OCI-LY7 (cell line): ENCODE results near the gene TEX48. TPM values are rescaled to one million over a fixed set of nuclear protein-coding genes. Genes with fewer than 3 reads are reported as not detected.

Experiments used
- BruUV-seq: library from RNA; stranded (reverse); fragments of 400-500 nt; replicated peaks from 2 replicates; lab custom pipeline; 2021; lab: Mats Ljungman, UMichigan
- CTCF ChIA-PET: fragments of 300-600 bp; sonication (Branson Sonifier 250); formaldehyde crosslinking; loops from one replicate; lab custom pipeline; 2022; ENCODE audit warnings: antibody characterized with exemption; ENCODE audit not compliant: unreplicated experiment; lab: Charles Lee
- POLR2A ChIA-PET: fragments of 300-600 bp; sonication (Branson Sonifier 250); formaldehyde crosslinking; loops from one replicate; lab custom pipeline; 2022; ENCODE audit warnings: antibody characterized with exemption; lab: Charles Lee
- DNase-seq: peaks from one replicate; pipeline ENCODE4 v3.0.0-alpha.2; 2015; ENCODE audit warnings: low spot score
- H2AFZ ChIP-seq: fragments of 200-600 bp; sonication (generic), shearing (Covaris generic); 2 replicates; pipeline ENCODE4 v1.6.1; 2014; ENCODE audit warnings: mild to moderate bottlenecking, antibody characterized with exemption, low read length, moderate library complexity
- H3K27ac ChIP-seq: fragments of 200-600 bp; sonication (generic); 2 replicates; pipeline ENCODE4 v1.5.1; 2014; ENCODE audit warnings: mixed run types, low read depth, mild to moderate bottlenecking, moderate library complexity, low read length, inconsistent platforms; ENCODE audit not compliant: poor library complexity, severe bottlenecking
- H3K36me3 ChIP-seq: fragments of 200-600 bp; sonication (generic); 2 replicates; pipeline ENCODE4 v1.6.1; 2014; ENCODE audit warnings: mild to moderate bottlenecking, antibody characterized with exemption, low read length, moderate library complexity, mixed read lengths; ENCODE audit not compliant: insufficient read depth
- H3K4me1 ChIP-seq: fragments of 200-600 bp; sonication (generic); 2 replicates; pipeline ENCODE4 v1.5.1; 2014; ENCODE audit warnings: mild to moderate bottlenecking, low read length; ENCODE audit not compliant: insufficient read depth, poor library complexity, severe bottlenecking
- H3K4me2 ChIP-seq: fragments of 200-600 bp; sonication (generic); 2 replicates; pipeline ENCODE4 v1.6.1; 2014; ENCODE audit warnings: mild to moderate bottlenecking, low read length
- H3K4me3 ChIP-seq: fragments of 200-600 bp; sonication (generic); 2 replicates; pipeline ENCODE4 v1.5.1; 2014; ENCODE audit warnings: mild to moderate bottlenecking, low read depth, low read length; ENCODE audit not compliant: poor library complexity, severe bottlenecking
- H3K79me2 ChIP-seq: fragments of 200-600 bp; sonication (generic); 2 replicates; pipeline ENCODE4 v1.6.1; 2016; ENCODE audit warnings: low read depth, mild to moderate bottlenecking, low read length, moderate library complexity, mixed read lengths; ENCODE audit not compliant: insufficient read depth
- H3K9me2 ChIP-seq: fragments of 200-600 bp; sonication (generic); 2 replicates; pipeline ENCODE4 v1.6.1; 2016; ENCODE audit warnings: mild to moderate bottlenecking, low read length, mixed read lengths; ENCODE audit not compliant: insufficient read depth
- H3K9me3 ChIP-seq: fragments of 200-600 bp; sonication (generic); 2 replicates; pipeline ENCODE4 v1.6.1; 2014; ENCODE audit warnings: mild to moderate bottlenecking, mixed run types, low read length, mixed read lengths
- H4K20me1 ChIP-seq: fragments of 200-600 bp; sonication (generic); 2 replicates; pipeline ENCODE4 v1.6.1; 2014; ENCODE audit warnings: mild to moderate bottlenecking, antibody characterized with exemption, low read length, moderate library complexity, mixed read lengths; ENCODE audit not compliant: insufficient read depth
- EZH2phosphoT487 ChIP-seq: fragments of 200-600 bp; sonication (generic); IDR thresholded peaks from 2 replicates; pipeline ENCODE4 v1.6.1; 2018; ENCODE audit warnings: low read depth, borderline replicate concordance, mild to moderate bottlenecking, mixed run types, antibody characterized with exemption, low read length, moderate library complexity, mixed read lengths
- intact Hi-C: fragments of 100-400 bp; cut with micrococcal nuclease; formaldehyde crosslinking; loops from one replicate; pipeline ENCODE4 v1.10.0; 2022; ENCODE audit not compliant: unreplicated experiment
- total RNA-seq, 2 experiments: library from RNA; depleted of rRNA in 1 of 2; stranded (reverse); fragments of >200 nt in 1 of 2; shearing (Covaris generic) in 1 of 2; gene quantifications; 2 replicates each; pipeline ENCODE4 v1.2.3, GENCODE V29; 2014 to 2022
- TF ChIP-seq, protein P1 (sequence below): fragments of 200-600 bp; sonication (generic); conservative IDR thresholded peaks from 2 replicates; pipeline ENCODE4 v1.5.1; 2014; ENCODE audit warnings: mild to moderate bottlenecking, antibody characterized with exemption, low read length, moderate library complexity, mixed read lengths

The TEX48 gene
- total RNA-seq, 2 experiments from 2014 or later: not detected

DNA sequence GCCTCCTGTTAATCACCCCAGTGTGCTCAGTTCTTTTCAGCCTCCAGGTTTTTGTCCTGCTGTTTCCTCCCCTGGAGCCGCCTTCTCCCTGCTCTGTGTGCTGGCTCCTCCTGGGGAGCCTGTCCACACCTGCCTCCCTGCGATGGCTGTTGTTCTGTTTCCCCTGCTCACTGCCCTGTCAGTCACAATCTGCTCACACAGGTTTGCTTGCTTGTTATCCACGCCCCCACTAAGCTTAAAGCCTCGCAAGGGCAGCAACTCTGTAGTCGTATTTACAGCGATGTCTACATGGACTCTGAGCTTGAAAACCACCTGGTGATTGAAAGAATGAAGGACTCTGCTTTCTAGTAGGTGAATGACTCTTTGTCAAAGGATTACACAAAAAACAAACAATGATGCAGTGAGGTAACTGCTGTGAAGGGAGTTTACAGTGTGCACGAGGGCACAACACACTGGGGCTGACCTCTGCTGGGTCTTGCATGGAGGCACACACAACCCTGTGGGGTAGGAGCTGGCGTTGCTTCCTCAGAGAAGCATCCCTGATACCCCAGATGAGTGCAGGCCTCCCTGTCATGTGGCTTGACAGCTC, 39.6 kb upstream of the TEX48 start:
- no peaks in the 10 kb centered on the region for H3K9me2 ChIP-seq
- no peaks in the 10 kb centered on the region for H3K36me3 ChIP-seq
- H2AFZ ChIP-seq: no peak overlapping the region
- TF ChIP-seq, protein P1, sequence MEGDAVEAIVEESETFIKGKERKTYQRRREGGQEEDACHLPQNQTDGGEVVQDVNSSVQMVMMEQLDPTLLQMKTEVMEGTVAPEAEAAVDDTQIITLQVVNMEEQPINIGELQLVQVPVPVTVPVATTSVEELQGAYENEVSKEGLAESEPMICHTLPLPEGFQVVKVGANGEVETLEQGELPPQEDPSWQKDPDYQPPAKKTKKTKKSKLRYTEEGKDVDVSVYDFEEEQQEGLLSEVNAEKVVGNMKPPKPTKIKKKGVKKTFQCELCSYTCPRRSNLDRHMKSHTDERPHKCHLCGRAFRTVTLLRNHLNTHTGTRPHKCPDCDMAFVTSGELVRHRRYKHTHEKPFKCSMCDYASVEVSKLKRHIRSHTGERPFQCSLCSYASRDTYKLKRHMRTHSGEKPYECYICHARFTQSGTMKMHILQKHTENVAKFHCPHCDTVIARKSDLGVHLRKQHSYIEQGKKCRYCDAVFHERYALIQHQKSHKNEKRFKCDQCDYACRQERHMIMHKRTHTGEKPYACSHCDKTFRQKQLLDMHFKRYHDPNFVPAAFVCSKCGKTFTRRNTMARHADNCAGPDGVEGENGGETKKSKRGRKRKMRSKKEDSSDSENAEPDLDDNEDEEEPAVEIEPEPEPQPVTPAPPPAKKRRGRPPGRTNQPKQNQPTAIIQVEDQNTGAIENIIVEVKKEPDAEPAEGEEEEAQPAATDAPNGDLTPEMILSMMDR: no peak
- no peak for TF ChIP-seq EZH2phosphoT487
- DNase-seq: no peak
- no peak overlapping the region for H3K4me3 ChIP-seq
- POLR2A ChIA-PET: interaction anchor here (1.2 kb wide), 1 partner anchor 93 kb away, joined by 3 read pairs; no protein-coding TSS in a partner anchor
- CTCF ChIA-PET: no interaction called here
- H3K27ac ChIP-seq: no peak overlapping the region
- no peak overlapping the region for H3K4me2 ChIP-seq
- no peaks in the 10 kb centered on the region for H3K79me2 ChIP-seq
- no peaks in the 10 kb centered on the region for H4K20me1 ChIP-seq
- H3K4me1 ChIP-seq: peaks cover 14% of the 10 kb centered on the region
- intact Hi-C loops: no loop called here
- no peaks in the 10 kb centered on the region for H3K9me3 ChIP-seq
- no TSS peak for BruUV-seq

DNA sequence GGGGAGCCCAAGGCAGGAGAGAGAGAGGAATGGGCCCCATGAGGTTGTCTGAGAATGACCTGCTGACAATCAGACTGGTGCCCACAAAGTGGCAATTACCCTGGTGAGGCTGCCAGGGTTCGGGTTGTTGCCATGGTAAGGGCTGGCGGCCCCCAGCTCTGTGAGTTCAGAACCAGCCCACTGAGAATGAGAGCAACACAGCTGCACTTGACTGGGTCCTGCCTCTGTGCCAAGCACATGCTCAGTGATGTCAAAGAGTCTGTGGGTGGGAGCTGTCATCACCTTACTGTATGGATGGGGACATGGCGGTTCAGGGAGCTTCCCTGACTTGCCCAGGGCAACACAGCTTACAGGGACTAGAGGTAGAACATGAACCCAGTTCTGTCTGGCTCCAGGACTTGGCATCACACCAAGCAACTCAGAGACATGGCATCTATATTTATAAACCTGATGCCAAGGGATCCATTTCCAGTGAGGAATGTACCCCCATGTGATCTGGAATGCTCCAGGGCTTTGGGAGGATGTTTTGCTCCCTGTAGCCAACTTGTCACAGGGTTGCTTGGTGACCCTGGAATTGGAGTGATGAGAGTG, 38.2 kb upstream of the TEX48 start:
- ChIA-PET POLR2A (no interaction called here), CTCF (no interaction called here)
- Histone ChIP-seq H2AFZ (no peak overlapping the region), H3K4me1 (no peaks in the 10 kb centered on the region), H3K4me3 (no peak overlapping the region), H3K9me3 (no peaks in the 10 kb centered on the region), H3K36me3 (no peaks in the 10 kb centered on the region), H3K9me2 (no peaks in the 10 kb centered on the region), H3K79me2 (no peaks in the 10 kb centered on the region), H3K4me2 (no peak overlapping the region), H3K27ac (no peak overlapping the region), H4K20me1 (no peaks in the 10 kb centered on the region)
- no TSS peak for BruUV-seq
- intact Hi-C loops: no loop called here
- no peak for DNase-seq
- TF ChIP-seq, protein P1: no peak
- no peak for TF ChIP-seq EZH2phosphoT487

DNA sequence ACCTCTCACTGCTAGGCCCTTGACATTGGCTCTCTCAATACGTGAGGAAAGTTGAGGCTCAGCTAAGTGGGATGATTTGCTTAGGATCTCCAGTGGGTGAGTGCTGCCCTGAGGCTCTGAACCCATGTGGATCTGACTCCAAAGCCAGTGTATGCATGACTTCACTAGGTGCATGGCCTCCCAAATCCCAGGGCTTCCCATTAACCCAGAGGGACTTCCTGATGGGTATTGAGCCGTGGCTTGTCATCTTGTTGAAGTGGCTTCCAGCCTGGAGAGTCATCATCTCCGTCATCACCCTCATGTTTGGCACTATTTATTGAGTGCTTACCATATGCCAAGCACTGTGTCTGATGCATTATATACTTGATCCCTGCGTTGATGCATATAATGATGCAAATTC, 37.3 kb upstream of the TEX48 start:
- ChIA-PET CTCF (no interaction called here), POLR2A (no interaction called here)
- intact Hi-C loops: no loop called here
- H3K9me3 ChIP-seq: no peaks in the 10 kb centered on the region
- H3K9me2 ChIP-seq: no peaks in the 10 kb centered on the region
- DNase-seq: no peak
- H2AFZ ChIP-seq: no peak overlapping the region
- H3K27ac ChIP-seq: no peak overlapping the region
- TF ChIP-seq, protein P1: no peak
- TF ChIP-seq EZH2phosphoT487: no peak
- H3K4me1 ChIP-seq: no peaks in the 10 kb centered on the region
- no TSS peak for BruUV-seq
- no peak overlapping the region for H3K4me2 ChIP-seq
- no peaks in the 10 kb centered on the region for H3K36me3 ChIP-seq
- no peaks in the 10 kb centered on the region for H4K20me1 ChIP-seq
- no peaks in the 10 kb centered on the region for H3K79me2 ChIP-seq
- no peak overlapping the region for H3K4me3 ChIP-seq
